ENCODE measurements around the gene ZNHIT2.

GRCh38 chr11:65102142-65103095 is 15.1 kb downstream of the ZNHIT2 start:
- no peak for TF ChIP-seq EZH2 (IDR thresholded peaks at IDR 0.05; ENCODE audit: insufficient read depth, poor library complexity, severe bottlenecking)
- no peak for TF ChIP-seq EZH2phosphoT487 (IDR thresholded peaks at IDR 0.05; ENCODE audit: insufficient read depth, low read depth)

Data from GM23248 (cell line).